ENCODE measurements around the gene ROBO1. TPM values are rescaled to one million over a fixed set of nuclear protein-coding genes. Genes with fewer than 3 reads are reported as not detected.

ROBO1 gene
- total and polyA plus RNA-seq, 2 of the 8 experiments (the other 6 are each of a cell fraction or from before 2014, with no cell fraction given): 51.4 to 91.0 TPM

GRCh38 chr3:78761126-78761525 is 1006.7 kb downstream of the ROBO1 start (continued):
- TF ChIP-seq EGR1 (IDR thresholded peaks at IDR 0.05; ENCODE audit: borderline replicate concordance, low read depth, low read length) (no peak), ZNF274 (IDR thresholded peaks at IDR 0.05; ENCODE audit: borderline replicate concordance, extremely low read depth, low read length) (no peak)
